OCI-LY3 (cell line): ENCODE measurements around the gene GGA3.

Source experiments
- H2AFZ ChIP-seq: fragments of 200-600, 300-600 bp; shearing (Covaris generic); 2 replicates; pipeline ENCODE4 v1.6.0; 2014; ENCODE audit warnings: antibody characterized with exemption, low read depth, low read length
- H3K27ac ChIP-seq: fragments of 200-600, 300-600 bp; sonication (generic); 2 replicates; pipeline ENCODE4 v1.5.1; 2014; ENCODE audit warnings: mild to moderate bottlenecking, low read length, moderate library complexity, mixed read lengths
- H3K27me3 ChIP-seq: fragments of 200-600, 300-600 bp; sonication (generic); 2 replicates; pipeline ENCODE4 v1.6.1; 2014; ENCODE audit warnings: low read depth, low read length, mixed read lengths
- H3K36me3 ChIP-seq: fragments of 200-600, 300-600 bp; sonication (generic); replicated peaks from 2 replicates; pipeline ENCODE3; 2014; ENCODE audit warnings: low read depth, low read length, mixed read lengths
- H3K4me1 ChIP-seq: fragments of 300-600, 200-600 bp; sonication (generic); 2 replicates; pipeline ENCODE4 v1.6.1; 2014; ENCODE audit warnings: low read length, mixed read lengths
- H3K4me2 ChIP-seq: fragments of 200-600, 300-600 bp; sonication (generic); 2 replicates; pipeline ENCODE4 v1.6.1; 2014; ENCODE audit warnings: low read length, mixed read lengths
- H3K4me3 ChIP-seq: fragments of 300-600, 200-600 bp; sonication (generic); 2 replicates; pipeline ENCODE4 v1.5.1; 2014; ENCODE audit warnings: antibody characterized with exemption, mild to moderate bottlenecking, low read length, moderate library complexity
- H3K79me2 ChIP-seq: fragments of 300-600, 200-600 bp; shearing (Covaris generic); 2 replicates; pipeline ENCODE4 v1.6.1; 2014; ENCODE audit warnings: mild to moderate bottlenecking, low read length, mixed read lengths
- H3K9ac ChIP-seq: fragments of 300-600, 200-600 bp; shearing (Covaris generic); 2 replicates; pipeline ENCODE4 v1.6.0; 2014; ENCODE audit warnings: mild to moderate bottlenecking, low read length, moderate library complexity
- H3K9me3 ChIP-seq: fragments of 200-600, 300-600 bp; shearing (Covaris generic); 2 replicates; pipeline ENCODE4 v1.6.1; 2014; ENCODE audit warnings: low read length, mixed read lengths; ENCODE audit not compliant: insufficient read depth
- H4K20me1 ChIP-seq: fragments of 200-600, 300-600 bp; sonication (generic); 2 replicates; pipeline ENCODE4 v1.6.1; 2016; ENCODE audit warnings: low read length, mixed read lengths; ENCODE audit not compliant: insufficient read depth
- EZH2phosphoT487 ChIP-seq: fragments of 200-600 bp; shearing (Covaris generic); IDR thresholded peaks from 2 replicates; pipeline ENCODE4 v1.6.1; 2018; ENCODE audit warnings: antibody characterized with exemption, mixed run types, low read depth
- TF ChIP-seq, protein P1 (sequence below): fragments of 200-600, 300-600 bp; sonication (generic); IDR thresholded peaks from 2 replicates; pipeline ENCODE4 v1.5.1; 2014; ENCODE audit warnings: antibody characterized with exemption, low read length, low read depth

GGA3 gene

DNA sequence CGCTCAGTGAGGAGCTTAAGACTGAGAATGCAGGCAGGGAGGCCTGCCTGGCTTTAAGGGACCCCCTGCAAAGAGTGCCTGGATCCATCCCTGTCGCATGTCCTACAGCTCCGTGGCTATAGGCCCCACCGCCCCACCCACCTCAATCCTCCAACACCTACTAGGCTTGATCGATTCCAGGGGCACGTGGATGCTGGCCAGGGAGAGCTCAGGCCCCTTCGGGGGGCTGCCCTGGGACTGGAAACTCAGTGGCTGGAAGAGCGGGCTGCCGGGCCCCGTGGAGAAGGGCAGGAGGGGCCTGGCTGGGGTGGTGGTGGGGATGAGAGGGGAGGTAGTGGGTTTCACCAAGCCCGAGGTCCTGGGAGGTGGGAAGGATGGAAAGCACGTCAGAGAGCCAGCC is 22.2 kb downstream of the GGA3 start:
- H3K27ac ChIP-seq = no peak overlapping the region
- H3K4me2 ChIP-seq = no peak overlapping the region
- H4K20me1 ChIP-seq = no peaks in the 10 kb centered on the region
- H3K4me1 ChIP-seq = peaks cover 33% of the 10 kb centered on the region
- H3K4me3 ChIP-seq = no peak overlapping the region
- no peaks in the 10 kb centered on the region for H3K27me3 ChIP-seq
- H3K79me2 ChIP-seq = no peaks in the 10 kb centered on the region
- peaks cover 76% of the 10 kb centered on the region for H3K36me3 ChIP-seq
- TF ChIP-seq EZH2phosphoT487 = no peak
- TF ChIP-seq, protein P1, sequence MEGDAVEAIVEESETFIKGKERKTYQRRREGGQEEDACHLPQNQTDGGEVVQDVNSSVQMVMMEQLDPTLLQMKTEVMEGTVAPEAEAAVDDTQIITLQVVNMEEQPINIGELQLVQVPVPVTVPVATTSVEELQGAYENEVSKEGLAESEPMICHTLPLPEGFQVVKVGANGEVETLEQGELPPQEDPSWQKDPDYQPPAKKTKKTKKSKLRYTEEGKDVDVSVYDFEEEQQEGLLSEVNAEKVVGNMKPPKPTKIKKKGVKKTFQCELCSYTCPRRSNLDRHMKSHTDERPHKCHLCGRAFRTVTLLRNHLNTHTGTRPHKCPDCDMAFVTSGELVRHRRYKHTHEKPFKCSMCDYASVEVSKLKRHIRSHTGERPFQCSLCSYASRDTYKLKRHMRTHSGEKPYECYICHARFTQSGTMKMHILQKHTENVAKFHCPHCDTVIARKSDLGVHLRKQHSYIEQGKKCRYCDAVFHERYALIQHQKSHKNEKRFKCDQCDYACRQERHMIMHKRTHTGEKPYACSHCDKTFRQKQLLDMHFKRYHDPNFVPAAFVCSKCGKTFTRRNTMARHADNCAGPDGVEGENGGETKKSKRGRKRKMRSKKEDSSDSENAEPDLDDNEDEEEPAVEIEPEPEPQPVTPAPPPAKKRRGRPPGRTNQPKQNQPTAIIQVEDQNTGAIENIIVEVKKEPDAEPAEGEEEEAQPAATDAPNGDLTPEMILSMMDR = no peak
- H3K9me3 ChIP-seq = no peaks in the 10 kb centered on the region
- H2AFZ ChIP-seq = no peak overlapping the region
- no peak overlapping the region for H3K9ac ChIP-seq

GRCh38 chr17:75238684-75239191 is 22.7 kb downstream of the GGA3 start:
- Histone ChIP-seq H3K4me1 (peaks cover 28% of the 10 kb centered on the region), H3K9ac (no peak overlapping the region), H2AFZ (no peak overlapping the region)

GRCh38 chr17:75238020-75238580 is 23.3 kb downstream of the GGA3 start:
- H3K4me2 ChIP-seq = no peak overlapping the region
- H3K9ac ChIP-seq = no peak overlapping the region
- H3K27me3 ChIP-seq = no peaks in the 10 kb centered on the region
- H3K36me3 ChIP-seq = peaks cover 71% of the 10 kb centered on the region
- TF ChIP-seq, protein P1 = no peak
- no peak for TF ChIP-seq EZH2phosphoT487
- H3K4me1 ChIP-seq = peaks cover 22% of the 10 kb centered on the region
- no peaks in the 10 kb centered on the region for H3K9me3 ChIP-seq
- H3K79me2 ChIP-seq = no peaks in the 10 kb centered on the region
- H3K27ac ChIP-seq = no peak overlapping the region
- no peak overlapping the region for H2AFZ ChIP-seq
- no peaks in the 10 kb centered on the region for H4K20me1 ChIP-seq
- no peak overlapping the region for H3K4me3 ChIP-seq

More at GRCh38 chr17:75238684-75239191, 22.7 kb downstream of the GGA3 start:
- no peak overlapping the region for H3K4me3 ChIP-seq
- 0 out of 2 replicates have a peak overlapping the region, but pooled peaks have one; percentile 3 for H3K4me2 ChIP-seq
- H3K79me2 ChIP-seq = no peaks in the 10 kb centered on the region
- peaks cover 77% of the 10 kb centered on the region for H3K36me3 ChIP-seq
- no peak overlapping the region for H3K27ac ChIP-seq
- H4K20me1 ChIP-seq = no peaks in the 10 kb centered on the region
- H3K27me3 ChIP-seq = no peaks in the 10 kb centered on the region
- TF ChIP-seq EZH2phosphoT487 = no peak
- TF ChIP-seq, protein P1 = peak; percentile 87
- H3K9me3 ChIP-seq = no peaks in the 10 kb centered on the region

- H3K9me3 ChIP-seq = no peaks in the 10 kb centered on the region
- H4K20me1 ChIP-seq = no peaks in the 10 kb centered on the region
- H3K27ac ChIP-seq = no peak overlapping the region
- no peak overlapping the region for H2AFZ ChIP-seq
- no peak overlapping the region for H3K9ac ChIP-seq
- no peak overlapping the region for H3K4me3 ChIP-seq
- peaks cover 72% of the 10 kb centered on the region for H3K36me3 ChIP-seq
- H3K4me2 ChIP-seq = no peak overlapping the region
- peaks cover 14% of the 10 kb centered on the region for H3K4me1 ChIP-seq
- H3K27me3 ChIP-seq = no peaks in the 10 kb centered on the region
- no peaks in the 10 kb centered on the region for H3K79me2 ChIP-seq
- TF ChIP-seq EZH2phosphoT487 = no peak
- TF ChIP-seq, protein P1 = no peak
Measured at GRCh38 chr17:75237100-75238014, 24.0 kb downstream of the GGA3 start.
